K562 (cell line): Measurements from ENCODE around the gene ZNF709. TPM values are rescaled to one million over a fixed set of nuclear protein-coding genes. Genes with fewer than 3 reads are reported as not detected.

Experiments
- ARID1B ChIP-seq: fragments of 450-650 bp; IDR thresholded peaks from 2 replicates; pipeline ENCODE4 v1.6.1; 2016; ENCODE audit warnings: antibody characterized with exemption, mild to moderate bottlenecking, inconsistent platforms
- CREM ChIP-seq: IDR thresholded peaks from 2 replicates; pipeline ENCODE4 v1.6.1; 2014; ENCODE audit warnings: antibody characterized with exemption, low read depth
- CXXC5 ChIP-seq: fragments of 250-450 bp; sonication (Bioruptor Pico); IDR thresholded peaks from 2 replicates; pipeline ENCODE4 v1.8.0; 2022; ENCODE audit warnings: inconsistent platforms, mild to moderate bottlenecking, moderate library complexity
- E2F6 ChIP-seq, 2 experiments: IDR thresholded peaks; 2 replicates each; pipeline ENCODE4 v1.6.1; 2011; ENCODE audit warnings: borderline replicate concordance in 1 of 2, control low read depth in 1 of 2, low read depth in 1 of 2, low read length in 1 of 2, mild to moderate bottlenecking in 1 of 2, mixed read lengths in 1 of 2, moderate library complexity in 1 of 2; ENCODE audit not compliant: insufficient read depth in 1 of 2, insufficient read length in 1 of 2, poor library complexity in 1 of 2, severe bottlenecking in 1 of 2; ENCODE audit errors: extremely low read depth in 1 of 2
- EP400 ChIP-seq: fragments of 450-650 bp; IDR thresholded peaks from 2 replicates; pipeline ENCODE4 v1.6.1; 2017; ENCODE audit warnings: antibody characterized with exemption, mild to moderate bottlenecking, moderate library complexity
- ETV1 ChIP-seq: fragments of 450-650 bp; conservative IDR thresholded peaks from 2 replicates; pipeline ENCODE4 v1.6.1; 2016; ENCODE audit warnings: missing genetic modification characterization, control low read depth, low read depth, missing compliant biosample characterization
- FIP1L1 ChIP-seq: fragments of 200-400 bp; formaldehyde crosslinking; IDR thresholded peaks from 2 replicates; pipeline ENCODE4 v1.6.1; 2018; ENCODE audit warnings: mild to moderate bottlenecking, low read depth, low read length; ENCODE audit not compliant: poor library complexity, severe bottlenecking
- FOXK2 ChIP-seq, 2 experiments: fragments of 450-650 bp; IDR thresholded peaks in 1 of 2; conservative IDR thresholded peaks in 1 of 2; 2 replicates each; pipeline ENCODE4 v1.6.1; 2016; ENCODE audit warnings: low read depth in 2 of 2, mild to moderate bottlenecking in 1 of 2
- JUND ChIP-seq, 2 experiments: IDR thresholded peaks; 2 replicates in 1 of 2; 3 replicates in 1 of 2; pipeline ENCODE4 v1.6.1; 2011; ENCODE audit warnings: borderline replicate concordance in 2 of 2, low read depth in 2 of 2, low read length in 2 of 2, improper control_type of control experiment in 1 of 2, missing biosample characterization in 1 of 2, missing genetic modification characterization in 1 of 2, missing genetic modification reagents in 1 of 2
- KAT7 ChIP-seq: sonication (generic); formaldehyde crosslinking; IDR thresholded peaks from 2 replicates; pipeline ENCODE4 v1.8.0; 2022; ENCODE audit warnings: missing genetic modification reagents, mild to moderate bottlenecking, borderline replicate concordance
- L3MBTL2 ChIP-seq: fragments of 450-650 bp; IDR thresholded peaks from 2 replicates; pipeline ENCODE4 v1.6.1; 2016; ENCODE audit warnings: mild to moderate bottlenecking, moderate library complexity
- MAZ ChIP-seq, 2 experiments: fragments of 450-650 bp in 1 of 2; sonication (generic) in 1 of 2; formaldehyde crosslinking; IDR thresholded peaks in 1 of 2; conservative IDR thresholded peaks in 1 of 2; 2 replicates each; pipeline versions ENCODE4 v1.4.0 to v1.5.0; 2020; ENCODE audit warnings: mild to moderate bottlenecking in 1 of 2, missing genetic modification reagents in 1 of 2
- NFIC ChIP-seq: fragments of 450-650 bp; IDR thresholded peaks from 2 replicates; pipeline ENCODE4 v1.6.1; 2017; ENCODE audit warnings: mild to moderate bottlenecking, inconsistent platforms
- PHF8 ChIP-seq: fragments of 200-600 bp; sonication (generic); IDR thresholded peaks from 2 replicates; pipeline ENCODE4 v1.6.1; 2012; ENCODE audit warnings: mixed run types, mild to moderate bottlenecking, inconsistent platforms, low read length, moderate library complexity, borderline replicate concordance
- POLR2AphosphoS5 ChIP-seq: IDR thresholded peaks from 2 replicates; pipeline ENCODE4 v1.6.1; 2011; ENCODE audit warnings: mild to moderate bottlenecking, low read depth, low read length, moderate library complexity; ENCODE audit not compliant: control insufficient read depth, insufficient read depth
- POLR2B ChIP-seq: fragments of 450-650 bp; IDR thresholded peaks from 2 replicates; pipeline ENCODE4 v1.6.1; 2018; ENCODE audit warnings: low read depth; ENCODE audit not compliant: partially characterized antibody
- RAD21 ChIP-seq, 2 experiments: fragments of 250-450 bp in 1 of 2; fragments of 450-650 bp in 1 of 2; sonication (Bioruptor Pico) in 1 of 2; formaldehyde crosslinking in 1 of 2; IDR thresholded peaks in 1 of 2; conservative IDR thresholded peaks in 1 of 2; 2 replicates each; pipeline versions ENCODE4 v1.4.0 to v1.8.0; 2020 to 2022; ENCODE audit warnings: mild to moderate bottlenecking in 2 of 2, moderate library complexity in 1 of 2
- RBFOX2 ChIP-seq: fragments of 200-400 bp; formaldehyde crosslinking; IDR thresholded peaks from 2 replicates; pipeline ENCODE4 v1.6.1; 2017; ENCODE audit warnings: low read depth, mild to moderate bottlenecking, low read length, moderate library complexity
- SMAD2 ChIP-seq: fragments of 150-350 bp; IDR thresholded peaks from 2 replicates; pipeline ENCODE4 v1.6.1; 2014; ENCODE audit warnings: low read depth, mild to moderate bottlenecking, low read length
- TAF1 ChIP-seq: IDR thresholded peaks from 2 replicates; pipeline ENCODE4 v1.6.1; 2011; ENCODE audit warnings: mild to moderate bottlenecking, low read length, moderate library complexity; ENCODE audit not compliant: insufficient read depth, control insufficient read depth, severe bottlenecking; ENCODE audit errors: extremely low read depth
- TAF7 ChIP-seq: fragments of 450-650 bp; IDR thresholded peaks from 2 replicates; pipeline ENCODE4 v1.6.1; 2016; ENCODE audit warnings: missing genetic modification characterization, missing compliant biosample characterization
- TAF9B ChIP-seq: fragments of 450-650 bp; IDR thresholded peaks from 2 replicates; pipeline ENCODE4 v1.6.1; 2018; ENCODE audit warnings: mild to moderate bottlenecking; ENCODE audit not compliant: partially characterized antibody
- TAL1 ChIP-seq: fragments of 450-650 bp; IDR thresholded peaks from 2 replicates; pipeline ENCODE4 v1.6.1; 2016; ENCODE audit warnings: mild to moderate bottlenecking
- TCF7 ChIP-seq: sonication (generic); IDR thresholded peaks from 2 replicates; pipeline ENCODE4 v1.6.1; 2016; ENCODE audit warnings: antibody characterized with exemption, borderline replicate concordance
- ZFX ChIP-seq: sonication (generic); formaldehyde crosslinking; IDR thresholded peaks from 2 replicates; pipeline ENCODE4 v1.8.0; 2022; ENCODE audit warnings: mild to moderate bottlenecking, missing genetic modification reagents, moderate library complexity
- ZNF212 ChIP-seq: fragments of 450-650 bp; formaldehyde crosslinking; IDR thresholded peaks from 2 replicates; pipeline ENCODE4 v1.4.0; 2020; ENCODE audit warnings: mild to moderate bottlenecking
- polyA plus RNA-seq, 8 experiments: library from polyadenylated mRNA; depleted of rRNA in 4 of 8; stranded (reverse) in 5 of 8; unstranded in 3 of 8; fragments of >200 nt; fragmentation: Nextera tagmentation in 2 of 8; fragmentation: Illumina TruSeq in 1 of 8; extraction: Ambion mirVana in 2 of 8; extraction: Trizol in 1 of 8; gene quantifications; 2 replicates each; pipeline versions ENCODE4 v1.2.1 to v1.2.3, GENCODE V29; 2011 to 2014; ENCODE audit warnings: inconsistent platforms in 1 of 8, missing spikeins in 1 of 8
- total RNA-seq, 7 experiments: library from RNA; depleted of rRNA in 6 of 7; stranded (reverse); fragments of >200 nt in 6 of 7; fragmentation: Illumina TruSeq in 2 of 7; extraction: Trizol in 2 of 7; gene quantifications; 2 replicates each; pipeline versions ENCODE4 v1.2.1 to v1.2.3, GENCODE V29; 2011 to 2021; ENCODE audit warnings: low replicate concordance in 1 of 7

The ZNF709 gene
- total and polyA plus RNA-seq, 9 of the 15 experiments (the other 6 are each of a cell fraction or from before 2014, with no cell fraction given) = 0.07 to 0.69 (median 0.18) TPM

GRCh38 chr19:12495002-12495802 lies 10.6 kb upstream of the ZNF709 start (continued):
- TF ChIP-seq EP400 = peak; percentile 55; the same call in 1 of the 2 replicates
- 0 out of 4 replicates have a peak, but pooled peaks of 1 of the 2 experiments have one; percentile 33 for TF ChIP-seq MAZ (CRISPR knock-in tag; conservative IDR thresholded peaks at IDR 0.05 in 1 of 2, IDR thresholded peaks at IDR 0.05 in 1 of 2)
- peak; percentile 34 for TF ChIP-seq TAF9B
- peak; percentile 52 for TF ChIP-seq POLR2B
- peak; percentile 45 to 73 for TF ChIP-seq E2F6 (IDR thresholded peaks at IDR 0.05; ENCODE audit: borderline replicate concordance in 1 of 2, extremely low read depth in 1 of 2, insufficient read depth in 1 of 2, insufficient read length in 1 of 2, low read depth in 1 of 2, low read length in 1 of 2, poor library complexity in 1 of 2, severe bottlenecking in 1 of 2)
- TF ChIP-seq NFIC = 0 out of 2 replicates have a peak, but pooled peaks have one; percentile 36
- TF ChIP-seq CREM = peak; percentile 58; the same call in 1 of the 2 replicates
- peak; percentile 91 for TF ChIP-seq RBFOX2
- 0 out of 2 replicates have a peak, but pooled peaks have one; percentile 33 for TF ChIP-seq JUND (IDR thresholded peaks at IDR 0.05; ENCODE audit: borderline replicate concordance, low read depth, low read length)
- no peak for TF ChIP-seq JUND (tag; IDR thresholded peaks at IDR 0.05; ENCODE audit: borderline replicate concordance, low read depth, low read length)
- no peak for TF ChIP-seq TAL1
- 0 out of 2 replicates have a peak, but pooled peaks have one; percentile 39 for TF ChIP-seq POLR2AphosphoS5
- TF ChIP-seq CXXC5 (CRISPR knock-in tag) = peak; percentile 41
- TF ChIP-seq TAF7 (tag) = 0 out of 2 replicates have a peak, but pooled peaks have one; percentile 28
- TF ChIP-seq SMAD2 = no peak
- TF ChIP-seq ZFX (CRISPR knock-in tag) = peak; percentile 87
- TF ChIP-seq ZNF212 (CRISPR knock-in tag) = no peak
- TF ChIP-seq RAD21 (CRISPR knock-in tag; conservative IDR thresholded peaks at IDR 0.05 in 1 of 2, IDR thresholded peaks at IDR 0.05 in 1 of 2) = peak in 1 of 2 experiments; percentile 33; a peak in 2 of 4 replicates
- TF ChIP-seq ARID1B = peak; percentile 28
- peak; percentile 27; the same call in 1 of the 2 replicates for TF ChIP-seq ETV1 (tag)
- peak; percentile 60 for TF ChIP-seq TAF1
- TF ChIP-seq FOXK2 (conservative IDR thresholded peaks at IDR 0.05 in 1 of 2, IDR thresholded peaks at IDR 0.05 in 1 of 2; ENCODE audit: low read depth in 2 of 2) = 0 out of 4 replicates have a peak, but pooled peaks of 1 of the 2 experiments have one; percentile 25
- no peak for TF ChIP-seq TCF7
- TF ChIP-seq FIP1L1 = peak; percentile 63
- TF ChIP-seq PHF8 = peak; percentile 68
- TF ChIP-seq L3MBTL2 = peak; percentile 80
- no peak for TF ChIP-seq KAT7 (CRISPR knock-in tag)
